Neural cell (in vitro differentiated cells): ENCODE measurements around the gene CCDC47. TPM values are rescaled to one million over a fixed set of nuclear protein-coding genes. Genes with fewer than 3 reads are reported as not detected.

Experiments
- H2AFZ ChIP-seq: fragments of 200-600, 300-800 bp; sonication (generic), shearing (Covaris generic); 2 replicates; pipeline ENCODE4 v1.6.0; 2014; ENCODE audit warnings: low read depth, mild to moderate bottlenecking, antibody characterized with exemption, low read length, moderate library complexity
- H3F3A ChIP-seq: fragments of 200-600 bp; shearing (Covaris generic); 2 replicates; pipeline ENCODE4 v1.6.1; 2016; ENCODE audit warnings: mild to moderate bottlenecking, moderate library complexity, mixed read lengths, antibody characterized with exemption, low read length; ENCODE audit not compliant: insufficient read depth, poor library complexity, severe bottlenecking
- H3K27ac ChIP-seq: fragments of 200-600, 300-800 bp; sonication (generic), shearing (Covaris generic); 2 replicates; pipeline ENCODE4 v1.5.1; 2014; ENCODE audit warnings: mild to moderate bottlenecking, low read length, moderate library complexity
- H3K27me3 ChIP-seq: fragments of 300-800, 200-600 bp; sonication (generic), shearing (Covaris generic); 2 replicates; pipeline ENCODE4 v1.6.0; 2014; ENCODE audit warnings: mild to moderate bottlenecking, low read depth, low read length, moderate library complexity; ENCODE audit not compliant: insufficient read depth
- H3K36me3 ChIP-seq: fragments of 300-800, 200-600 bp; sonication (generic), shearing (Covaris generic); 2 replicates; pipeline ENCODE4 v1.5.1; 2014; ENCODE audit warnings: mild to moderate bottlenecking, antibody characterized with exemption, low read length, moderate library complexity; ENCODE audit not compliant: insufficient read depth
- H3K4me2 ChIP-seq: fragments of 300-800, 200-600 bp; sonication (generic), shearing (Covaris generic); 2 replicates; pipeline ENCODE4 v1.6.0; 2014; ENCODE audit warnings: mild to moderate bottlenecking, low read length
- H3K4me3 ChIP-seq: fragments of 300-800, 200-600 bp; sonication (generic), shearing (Covaris generic); 2 replicates; pipeline ENCODE4 v1.5.1; 2014; ENCODE audit warnings: mild to moderate bottlenecking, low read length, moderate library complexity
- H3K79me2 ChIP-seq: fragments of 200-600 bp; shearing (Covaris generic); replicated peaks from 2 replicates; pipeline ENCODE4 v1.6.0; 2014; ENCODE audit warnings: mild to moderate bottlenecking, low read length, moderate library complexity; ENCODE audit not compliant: insufficient read depth
- H3K9ac ChIP-seq: fragments of 300-800, 200-600 bp; sonication (generic), shearing (Covaris generic); 2 replicates; pipeline ENCODE4 v1.6.1; 2016; ENCODE audit warnings: mild to moderate bottlenecking, low read length, mixed read lengths
- H3K9me2 ChIP-seq: fragments of 200-600 bp; shearing (Covaris generic); 2 replicates; pipeline ENCODE4 v1.6.1; 2016; ENCODE audit warnings: mild to moderate bottlenecking, low read length, mixed read lengths; ENCODE audit not compliant: insufficient read depth
- H3K9me3 ChIP-seq: fragments of 200-600, 300-800 bp; sonication (generic), shearing (Covaris generic); 2 replicates; pipeline ENCODE4 v1.6.1; 2016; ENCODE audit warnings: mild to moderate bottlenecking, mixed run types, low read length, moderate library complexity, mixed read lengths
- H4K20me1 ChIP-seq: fragments of 200-600 bp; shearing (Covaris generic); 2 replicates; pipeline ENCODE4 v1.6.1; 2016; ENCODE audit warnings: mild to moderate bottlenecking, mixed run types; ENCODE audit not compliant: insufficient read depth
- EP300 ChIP-seq: fragments of 450-650 bp; conservative IDR thresholded peaks from 2 replicates; pipeline ENCODE4 v1.6.1; 2014; ENCODE audit warnings: antibody characterized with exemption, mild to moderate bottlenecking, moderate library complexity; ENCODE audit not compliant: poor library complexity, severe bottlenecking
- EZH2 ChIP-seq: fragments of 200-600, 300-800 bp; shearing (Covaris generic), sonication (generic); IDR thresholded peaks from 2 replicates; pipeline ENCODE4 v1.6.1; 2014; ENCODE audit warnings: antibody characterized with exemption, low read length, borderline replicate concordance, mild to moderate bottlenecking; ENCODE audit not compliant: insufficient read depth, poor library complexity, severe bottlenecking
- MXI1 ChIP-seq: fragments of 450-650 bp; conservative IDR thresholded peaks from 2 replicates; pipeline ENCODE4 v1.6.1; 2014; ENCODE audit warnings: antibody characterized with exemption, mild to moderate bottlenecking; ENCODE audit not compliant: poor library complexity, severe bottlenecking
- POLR2AphosphoS5 ChIP-seq: IDR thresholded peaks from 2 replicates; pipeline ENCODE4 v1.6.1; 2012
- RAD21 ChIP-seq: fragments of 450-650 bp; conservative IDR thresholded peaks from 2 replicates; pipeline ENCODE4 v1.6.1; 2014; ENCODE audit warnings: antibody characterized with exemption, mild to moderate bottlenecking, moderate library complexity
- SMC3 ChIP-seq: fragments of 450-650 bp; conservative IDR thresholded peaks from 2 replicates; pipeline ENCODE4 v1.6.1; 2014; ENCODE audit warnings: antibody characterized with exemption, mild to moderate bottlenecking, moderate library complexity; ENCODE audit not compliant: poor library complexity
- TAF1 ChIP-seq: IDR thresholded peaks from 2 replicates; pipeline ENCODE4 v1.6.1; 2012; ENCODE audit warnings: low read depth
- polyA plus RNA-seq: library from polyadenylated mRNA; depleted of rRNA; stranded (reverse); fragments of >200 nt; gene quantifications from 2 replicates; pipeline ENCODE4 v1.2.3, GENCODE V29; 2014
- TF ChIP-seq, protein P1 (sequence below): fragments of 450-650 bp; IDR thresholded peaks from 2 replicates; pipeline ENCODE4 v1.5.1; 2014; ENCODE audit warnings: antibody characterized with exemption, mild to moderate bottlenecking, moderate library complexity; ENCODE audit not compliant: poor library complexity, severe bottlenecking
- TF ChIP-seq, protein P2 (sequence below): IDR thresholded peaks from 2 replicates; pipeline ENCODE4 v1.6.1; 2012; ENCODE audit warnings: borderline replicate concordance

CCDC47 gene
- polyA plus RNA-seq, 1 donor from 2014 or later: 49.3 TPM

GRCh38 chr17:63701456-63701820 lies 72.0 kb downstream of the CCDC47 start:
- no peak for TF ChIP-seq RAD21
- no peak for TF ChIP-seq TAF1
- no peak for TF ChIP-seq SMC3
- no peak for TF ChIP-seq POLR2AphosphoS5
- TF ChIP-seq, protein P1, sequence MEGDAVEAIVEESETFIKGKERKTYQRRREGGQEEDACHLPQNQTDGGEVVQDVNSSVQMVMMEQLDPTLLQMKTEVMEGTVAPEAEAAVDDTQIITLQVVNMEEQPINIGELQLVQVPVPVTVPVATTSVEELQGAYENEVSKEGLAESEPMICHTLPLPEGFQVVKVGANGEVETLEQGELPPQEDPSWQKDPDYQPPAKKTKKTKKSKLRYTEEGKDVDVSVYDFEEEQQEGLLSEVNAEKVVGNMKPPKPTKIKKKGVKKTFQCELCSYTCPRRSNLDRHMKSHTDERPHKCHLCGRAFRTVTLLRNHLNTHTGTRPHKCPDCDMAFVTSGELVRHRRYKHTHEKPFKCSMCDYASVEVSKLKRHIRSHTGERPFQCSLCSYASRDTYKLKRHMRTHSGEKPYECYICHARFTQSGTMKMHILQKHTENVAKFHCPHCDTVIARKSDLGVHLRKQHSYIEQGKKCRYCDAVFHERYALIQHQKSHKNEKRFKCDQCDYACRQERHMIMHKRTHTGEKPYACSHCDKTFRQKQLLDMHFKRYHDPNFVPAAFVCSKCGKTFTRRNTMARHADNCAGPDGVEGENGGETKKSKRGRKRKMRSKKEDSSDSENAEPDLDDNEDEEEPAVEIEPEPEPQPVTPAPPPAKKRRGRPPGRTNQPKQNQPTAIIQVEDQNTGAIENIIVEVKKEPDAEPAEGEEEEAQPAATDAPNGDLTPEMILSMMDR: no peak
- TF ChIP-seq, protein P2, sequence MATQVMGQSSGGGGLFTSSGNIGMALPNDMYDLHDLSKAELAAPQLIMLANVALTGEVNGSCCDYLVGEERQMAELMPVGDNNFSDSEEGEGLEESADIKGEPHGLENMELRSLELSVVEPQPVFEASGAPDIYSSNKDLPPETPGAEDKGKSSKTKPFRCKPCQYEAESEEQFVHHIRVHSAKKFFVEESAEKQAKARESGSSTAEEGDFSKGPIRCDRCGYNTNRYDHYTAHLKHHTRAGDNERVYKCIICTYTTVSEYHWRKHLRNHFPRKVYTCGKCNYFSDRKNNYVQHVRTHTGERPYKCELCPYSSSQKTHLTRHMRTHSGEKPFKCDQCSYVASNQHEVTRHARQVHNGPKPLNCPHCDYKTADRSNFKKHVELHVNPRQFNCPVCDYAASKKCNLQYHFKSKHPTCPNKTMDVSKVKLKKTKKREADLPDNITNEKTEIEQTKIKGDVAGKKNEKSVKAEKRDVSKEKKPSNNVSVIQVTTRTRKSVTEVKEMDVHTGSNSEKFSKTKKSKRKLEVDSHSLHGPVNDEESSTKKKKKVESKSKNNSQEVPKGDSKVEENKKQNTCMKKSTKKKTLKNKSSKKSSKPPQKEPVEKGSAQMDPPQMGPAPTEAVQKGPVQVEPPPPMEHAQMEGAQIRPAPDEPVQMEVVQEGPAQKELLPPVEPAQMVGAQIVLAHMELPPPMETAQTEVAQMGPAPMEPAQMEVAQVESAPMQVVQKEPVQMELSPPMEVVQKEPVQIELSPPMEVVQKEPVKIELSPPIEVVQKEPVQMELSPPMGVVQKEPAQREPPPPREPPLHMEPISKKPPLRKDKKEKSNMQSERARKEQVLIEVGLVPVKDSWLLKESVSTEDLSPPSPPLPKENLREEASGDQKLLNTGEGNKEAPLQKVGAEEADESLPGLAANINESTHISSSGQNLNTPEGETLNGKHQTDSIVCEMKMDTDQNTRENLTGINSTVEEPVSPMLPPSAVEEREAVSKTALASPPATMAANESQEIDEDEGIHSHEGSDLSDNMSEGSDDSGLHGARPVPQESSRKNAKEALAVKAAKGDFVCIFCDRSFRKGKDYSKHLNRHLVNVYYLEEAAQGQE: no peak
- no peak for TF ChIP-seq EZH2
- TF ChIP-seq MXI1: no peak
- TF ChIP-seq EP300: no peak
- Histone ChIP-seq H3F3A (no peaks in the 10 kb centered on the region), H3K9me2 (no peaks in the 10 kb centered on the region), H3K27me3 (no peaks in the 10 kb centered on the region), H3K9me3 (no peaks in the 10 kb centered on the region), H3K27ac (no peak overlapping the region), H3K9ac (no peak overlapping the region), H3K4me3 (peak overlapping the region; percentile 59), H2AFZ (no peak overlapping the region), H3K4me2 (no peak overlapping the region), H3K79me2 (peaks cover 6% of the 10 kb centered on the region), H4K20me1 (no peaks in the 10 kb centered on the region), H3K36me3 (no peaks in the 10 kb centered on the region)

DNA sequence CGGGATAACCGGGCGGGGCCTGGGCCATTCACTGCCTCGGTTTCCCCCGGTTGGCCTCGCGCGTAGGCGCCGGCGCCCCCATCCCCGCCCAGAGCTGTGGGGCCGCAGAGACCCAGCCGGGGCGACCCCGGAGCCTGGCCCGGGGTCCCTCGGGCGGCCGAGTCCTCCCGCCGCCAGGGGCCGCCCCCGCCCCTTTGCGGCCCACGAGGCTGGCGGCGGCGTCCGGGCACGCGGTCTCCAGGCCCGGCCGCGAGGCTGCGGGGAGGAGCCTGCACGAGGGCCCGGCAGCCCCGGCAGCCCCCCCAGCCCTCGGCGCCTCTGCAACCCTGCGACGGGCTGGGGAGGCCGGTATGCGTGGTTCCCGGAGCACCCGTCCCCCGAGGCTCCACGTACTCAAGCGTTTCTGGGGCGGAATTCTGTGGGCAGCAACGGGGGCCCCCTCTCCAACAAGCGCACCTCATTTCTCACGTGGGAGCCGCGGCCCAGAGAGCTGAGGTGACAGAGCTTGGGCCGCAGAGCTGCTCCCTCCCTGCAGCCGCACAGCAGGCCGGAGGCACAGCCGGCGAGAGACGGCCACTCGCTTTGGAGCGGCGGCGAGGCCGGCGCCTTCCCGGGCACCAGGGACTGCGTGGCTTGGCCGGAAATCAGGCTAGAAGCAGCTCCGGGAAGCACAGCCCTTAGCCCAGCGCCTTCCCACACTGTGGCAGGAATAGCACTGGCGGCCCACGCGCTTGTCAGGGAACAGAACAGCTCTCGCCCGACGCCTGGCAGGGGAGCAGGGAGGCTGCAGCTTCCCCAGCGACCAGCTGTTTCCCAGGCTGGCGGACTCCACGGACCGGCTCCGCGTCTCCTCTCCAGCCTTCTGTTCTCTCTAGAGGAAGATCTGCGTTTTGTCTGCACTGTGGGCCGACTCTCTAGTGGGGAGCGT lies 72.6 kb downstream of the CCDC47 start:
- Histone ChIP-seq H3K36me3 (no peaks in the 10 kb centered on the region), H4K20me1 (no peaks in the 10 kb centered on the region), H2AFZ (peak overlapping the region; percentile 45)

More for the DNA sequence above, 72.6 kb downstream of the CCDC47 start:
- peak overlapping the region; percentile 86 for H3K9ac ChIP-seq
- peaks cover 6% of the 10 kb centered on the region for H3K79me2 ChIP-seq
- TF ChIP-seq MXI1: no peak
- TF ChIP-seq, protein P1: peak; percentile 43
- TF ChIP-seq, protein P2: no peak
- no peaks in the 10 kb centered on the region for H3K9me3 ChIP-seq
- H3F3A ChIP-seq: no peaks in the 10 kb centered on the region
- H3K27ac ChIP-seq: peak overlapping the region; percentile 67
- no peaks in the 10 kb centered on the region for H3K9me2 ChIP-seq
- H3K4me2 ChIP-seq: no peak overlapping the region
- peak overlapping the region; percentile 66 for H3K4me3 ChIP-seq
- no peaks in the 10 kb centered on the region for H3K27me3 ChIP-seq
